NB4 (cell line): Measurements from ENCODE around the gene CLIC3.

Source experiments
- MYC ChIP-seq: IDR thresholded peaks from 2 replicates; pipeline ENCODE4 v1.6.1; 2011; ENCODE audit warnings: low read depth, low read length
- POLR2A ChIP-seq: IDR thresholded peaks from 2 replicates; pipeline ENCODE4 v1.6.1; 2011; ENCODE audit warnings: mild to moderate bottlenecking; ENCODE audit not compliant: insufficient read length; ENCODE audit errors: extremely low read depth
- TF ChIP-seq, protein P1 (sequence below): IDR thresholded peaks from one replicate; pipeline ENCODE4 v1.5.1; 2012; ENCODE audit warnings: low read depth, low read length
- TF ChIP-seq, protein P2 (sequence below): IDR thresholded peaks from 2 replicates; pipeline ENCODE4 v1.6.1; 2011; ENCODE audit warnings: low read depth, low read length

DNA sequence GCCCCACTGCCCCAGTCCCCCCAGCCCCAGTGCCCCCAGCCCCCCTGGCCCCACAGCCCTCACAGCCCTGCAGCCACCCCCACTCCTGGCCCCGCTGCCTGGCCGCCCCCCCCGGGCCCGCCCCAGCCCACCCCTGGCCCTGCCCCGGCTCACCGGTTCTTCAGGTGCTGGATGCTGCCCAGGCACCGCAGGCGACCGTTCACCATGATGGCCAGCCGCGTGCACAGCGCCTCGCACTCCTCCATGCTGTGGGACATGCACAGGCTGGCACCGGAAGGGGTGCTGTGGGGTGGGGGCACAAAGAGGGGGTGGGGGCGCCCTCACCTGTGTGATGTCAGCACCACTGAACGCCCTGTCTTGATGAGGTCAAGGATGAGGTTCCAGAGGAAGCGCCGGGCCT, 12.8 kb upstream of the CLIC3 start:
- no peak for TF ChIP-seq POLR2A
- no peak for TF ChIP-seq MYC
- TF ChIP-seq, protein P1, sequence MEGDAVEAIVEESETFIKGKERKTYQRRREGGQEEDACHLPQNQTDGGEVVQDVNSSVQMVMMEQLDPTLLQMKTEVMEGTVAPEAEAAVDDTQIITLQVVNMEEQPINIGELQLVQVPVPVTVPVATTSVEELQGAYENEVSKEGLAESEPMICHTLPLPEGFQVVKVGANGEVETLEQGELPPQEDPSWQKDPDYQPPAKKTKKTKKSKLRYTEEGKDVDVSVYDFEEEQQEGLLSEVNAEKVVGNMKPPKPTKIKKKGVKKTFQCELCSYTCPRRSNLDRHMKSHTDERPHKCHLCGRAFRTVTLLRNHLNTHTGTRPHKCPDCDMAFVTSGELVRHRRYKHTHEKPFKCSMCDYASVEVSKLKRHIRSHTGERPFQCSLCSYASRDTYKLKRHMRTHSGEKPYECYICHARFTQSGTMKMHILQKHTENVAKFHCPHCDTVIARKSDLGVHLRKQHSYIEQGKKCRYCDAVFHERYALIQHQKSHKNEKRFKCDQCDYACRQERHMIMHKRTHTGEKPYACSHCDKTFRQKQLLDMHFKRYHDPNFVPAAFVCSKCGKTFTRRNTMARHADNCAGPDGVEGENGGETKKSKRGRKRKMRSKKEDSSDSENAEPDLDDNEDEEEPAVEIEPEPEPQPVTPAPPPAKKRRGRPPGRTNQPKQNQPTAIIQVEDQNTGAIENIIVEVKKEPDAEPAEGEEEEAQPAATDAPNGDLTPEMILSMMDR, result no peak
- TF ChIP-seq, protein P2, sequence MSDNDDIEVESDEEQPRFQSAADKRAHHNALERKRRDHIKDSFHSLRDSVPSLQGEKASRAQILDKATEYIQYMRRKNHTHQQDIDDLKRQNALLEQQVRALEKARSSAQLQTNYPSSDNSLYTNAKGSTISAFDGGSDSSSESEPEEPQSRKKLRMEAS, result no peak
